NCI-H2171 treated with DMSO at 0.1 percent for 48 hours (cell line): Measurements from ENCODE around the gene C12orf60.

Source experiments
- DNase-seq: peaks from one replicate; lab custom pipeline; 2025; lab: John Stamatoyannopoulos, UW

The C12orf60 gene

DNA sequence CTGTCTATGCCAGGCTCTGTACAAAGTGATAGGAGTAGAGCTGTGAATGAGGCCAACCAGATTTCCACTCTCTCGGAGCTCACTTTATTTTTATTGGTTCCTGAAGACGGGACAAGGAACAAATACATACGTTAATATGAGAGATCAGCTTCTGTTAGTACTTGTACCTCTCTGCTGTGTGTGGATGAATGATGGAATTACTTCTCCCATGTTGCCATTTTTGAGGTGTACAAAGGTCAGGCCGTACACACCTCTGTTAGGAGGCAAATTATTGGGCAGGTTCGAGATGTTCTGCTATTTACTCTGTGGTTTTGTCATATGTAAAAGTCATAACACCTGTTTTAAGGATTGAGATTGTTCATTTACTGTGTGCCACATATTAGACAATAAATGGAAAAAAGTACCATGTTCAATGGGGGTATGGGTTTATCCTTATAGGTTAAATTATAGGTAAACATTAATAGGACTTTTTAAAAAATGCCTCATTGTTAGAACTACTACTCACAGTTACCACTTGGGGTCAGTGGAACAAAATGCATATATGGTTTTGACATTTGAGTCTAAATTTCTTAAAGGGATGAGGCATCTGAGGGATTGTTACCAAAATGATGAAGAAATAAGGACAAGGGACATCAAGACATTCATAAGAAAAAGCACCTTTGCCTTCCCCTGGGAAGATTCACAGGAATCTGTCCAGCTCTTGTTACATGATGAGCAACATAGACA is 27.1 kb upstream of the C12orf60 start:
- no peak for DNase-seq

DNA sequence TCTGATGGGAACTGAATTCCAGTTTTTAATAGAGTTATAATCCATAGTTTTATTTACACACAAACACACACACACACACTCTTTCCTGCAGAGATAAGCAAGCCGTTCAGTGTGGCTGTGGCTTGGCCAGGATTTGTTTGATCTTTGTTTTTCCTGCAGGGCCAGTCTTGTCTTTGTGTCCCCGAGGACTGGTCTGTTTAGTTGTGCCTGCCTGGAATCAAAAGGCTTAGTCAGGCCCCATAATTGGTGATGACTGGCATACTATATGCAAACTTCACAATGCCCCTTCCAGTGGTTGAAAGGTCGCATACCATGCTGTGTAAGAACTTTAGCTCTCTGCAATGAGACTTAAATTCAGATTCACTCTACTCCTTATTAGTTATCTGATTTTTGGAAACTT is 26.2 kb upstream of the C12orf60 start:
- no peak for DNase-seq

DNA sequence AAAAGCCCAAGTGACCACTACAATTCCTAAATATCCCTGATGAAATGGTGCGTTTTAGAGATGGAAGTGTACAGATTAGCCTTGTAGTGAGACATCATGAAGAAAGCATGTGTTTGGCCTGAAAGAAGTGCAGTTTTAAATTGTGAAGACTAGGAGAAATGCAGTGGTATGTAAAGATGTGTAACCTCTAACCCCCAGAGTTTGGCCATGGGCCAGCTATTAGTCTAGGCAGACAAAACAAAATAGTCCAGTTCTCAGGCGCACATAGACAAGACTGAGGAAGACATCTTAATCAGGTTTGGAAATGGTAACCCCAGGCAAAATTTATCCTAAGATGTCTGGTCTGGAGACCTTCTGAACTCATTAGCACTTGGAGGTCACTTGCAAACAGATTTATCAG is 23.6 kb upstream of the C12orf60 start:
- DNase-seq = no peak

DNA sequence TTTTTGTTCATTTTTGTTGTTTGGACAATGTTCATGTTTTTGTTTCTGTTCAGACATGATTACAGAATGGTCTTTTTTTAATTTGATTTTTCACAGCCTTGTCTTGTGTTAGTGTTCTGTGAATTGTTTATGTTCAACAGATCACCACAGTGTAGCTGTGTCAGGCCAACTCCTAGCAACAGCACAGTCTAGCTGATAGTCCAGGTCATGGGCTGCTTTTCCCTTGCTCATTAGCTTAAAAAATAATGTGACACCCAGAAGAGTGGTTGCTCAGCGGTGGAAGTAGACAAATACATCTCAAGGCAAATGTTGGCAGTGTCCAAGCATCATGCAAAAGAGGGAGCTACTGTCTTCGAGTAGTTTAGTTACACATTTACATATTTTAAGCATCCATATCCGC is 22.6 kb upstream of the C12orf60 start:
- DNase-seq = no peak

DNA sequence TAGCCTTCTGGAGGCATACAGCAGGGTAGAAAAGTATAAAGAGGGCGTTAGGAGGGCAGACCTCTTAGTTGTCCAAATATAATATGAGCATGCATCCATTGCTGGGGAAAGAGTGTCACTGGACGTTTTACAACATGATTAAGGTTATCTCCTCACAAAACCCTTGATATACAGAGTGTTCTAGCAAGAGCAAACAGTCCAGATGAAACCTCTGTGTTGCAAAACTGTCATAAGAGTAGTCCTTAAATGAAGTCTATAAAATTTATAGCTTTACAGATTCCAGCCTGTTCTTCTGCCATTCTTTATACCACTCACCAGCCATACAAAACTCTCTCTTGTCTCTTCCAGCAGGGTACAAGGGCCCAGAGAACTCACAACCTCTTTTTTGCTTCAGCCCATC is 21.9 kb upstream of the C12orf60 start:
- no peak for DNase-seq

DNA sequence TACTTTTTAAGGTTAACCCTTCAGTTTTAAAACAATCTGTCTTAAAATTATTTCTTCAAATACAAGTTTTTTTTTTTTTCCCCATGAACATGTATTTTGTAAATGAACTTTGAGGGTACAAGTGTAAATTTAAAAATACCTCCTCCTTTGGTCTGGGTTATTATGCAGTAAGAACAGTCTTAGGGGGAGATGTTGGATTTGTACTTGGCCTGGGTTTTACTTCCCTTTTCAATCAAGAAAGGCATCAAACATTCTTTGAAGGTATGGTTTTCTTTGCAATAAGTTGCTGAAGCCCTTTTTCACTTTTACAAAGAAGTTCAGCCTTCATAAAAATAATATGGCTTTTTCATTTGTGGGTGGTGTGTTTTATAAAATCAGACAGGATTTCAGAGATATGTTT is 20.7 kb upstream of the C12orf60 start:
- DNase-seq = no peak

DNA sequence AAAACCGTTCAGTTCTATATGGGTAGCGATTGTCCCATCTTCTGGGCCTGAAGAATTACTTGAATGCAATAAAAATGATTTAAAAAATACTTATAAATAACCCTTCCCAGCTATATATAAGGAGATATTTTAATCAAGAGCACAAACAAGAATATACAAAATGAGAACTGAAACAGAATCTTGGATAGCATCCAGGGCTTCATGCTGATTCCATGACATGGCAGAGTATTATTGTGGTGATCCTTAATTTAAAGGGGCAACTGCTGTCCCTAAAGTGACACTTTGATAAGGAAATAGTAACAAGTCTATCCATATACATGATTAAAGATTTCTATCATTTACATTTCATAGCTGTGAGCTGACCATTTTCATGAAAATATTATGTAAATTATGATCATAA is 19.0 kb upstream of the C12orf60 start:
- no peak for DNase-seq

DNA sequence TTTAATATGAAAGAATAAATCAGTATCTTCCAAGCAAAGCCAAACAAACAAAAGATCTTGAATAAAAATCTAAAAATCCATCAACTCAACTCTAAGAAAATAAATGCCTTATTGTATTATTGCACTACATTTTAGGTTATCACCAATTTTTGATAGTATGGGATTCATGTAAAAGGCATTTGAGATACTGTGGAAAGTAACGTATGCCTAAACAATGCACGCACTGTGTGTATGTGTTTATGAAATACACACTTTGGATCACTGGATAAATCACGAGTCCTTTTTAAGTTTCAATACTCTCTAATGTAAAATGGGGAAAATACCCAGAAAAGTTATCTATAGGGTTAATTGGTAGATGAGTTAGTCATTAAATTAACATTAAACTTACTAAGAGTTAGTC is 17.9 kb upstream of the C12orf60 start:
- no peak for DNase-seq

DNA sequence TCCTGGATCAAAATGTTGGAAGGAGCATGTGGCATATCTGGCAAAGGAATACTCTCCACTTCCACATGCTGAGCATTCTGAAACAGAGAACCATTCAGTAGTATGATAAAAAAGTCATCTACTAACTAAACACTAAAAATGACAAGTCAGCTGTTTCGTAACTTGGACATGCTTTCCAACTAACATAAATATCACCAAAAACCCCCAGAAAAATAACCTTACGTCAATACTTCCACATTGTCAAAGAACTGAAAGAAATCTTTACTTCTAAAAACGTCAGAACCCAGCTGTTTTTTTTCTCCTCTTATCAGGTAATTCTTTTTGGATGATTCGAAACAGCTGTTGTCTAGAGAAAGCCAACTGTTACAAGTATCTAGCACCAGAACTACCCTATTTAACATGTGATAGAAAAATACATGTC is 8.4 kb upstream of the C12orf60 start:
- DNase-seq = no peak

DNA sequence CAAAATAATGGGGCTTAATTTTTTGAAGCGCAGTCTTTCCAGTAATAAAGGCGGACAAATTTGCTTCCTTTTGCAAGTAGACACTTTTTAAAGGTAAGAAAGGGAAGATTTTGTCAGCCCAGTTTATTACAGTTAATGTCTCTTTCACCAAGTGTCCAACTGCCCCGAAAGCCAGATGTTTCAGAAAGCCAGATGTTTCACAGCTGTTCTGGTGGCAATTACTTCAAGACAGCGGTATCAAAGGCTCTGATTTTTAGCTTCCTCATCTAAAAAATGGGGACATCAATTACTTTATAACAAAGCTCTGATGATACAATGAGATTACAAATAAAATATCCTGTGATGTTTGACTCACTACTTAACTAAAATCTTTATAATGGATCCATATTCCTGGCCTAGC is 1.2 kb upstream of the C12orf60 start:
- no peak for DNase-seq

DNA sequence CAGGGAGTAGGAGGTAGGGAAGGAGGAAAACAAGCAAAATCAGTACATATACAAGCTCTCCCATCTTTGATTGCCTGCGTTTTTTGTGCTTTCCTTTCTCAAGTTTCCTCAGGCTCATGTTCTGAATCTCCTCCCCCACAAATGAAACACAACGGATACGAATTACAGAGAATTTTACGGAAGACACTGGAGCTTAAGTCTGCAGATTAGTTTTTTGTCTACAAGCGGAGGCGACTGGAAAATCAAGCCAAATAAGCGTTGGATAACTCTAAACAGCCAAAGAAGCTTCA is 804 bp upstream of the C12orf60 start:
- peak; percentile 5 for DNase-seq

DNA sequence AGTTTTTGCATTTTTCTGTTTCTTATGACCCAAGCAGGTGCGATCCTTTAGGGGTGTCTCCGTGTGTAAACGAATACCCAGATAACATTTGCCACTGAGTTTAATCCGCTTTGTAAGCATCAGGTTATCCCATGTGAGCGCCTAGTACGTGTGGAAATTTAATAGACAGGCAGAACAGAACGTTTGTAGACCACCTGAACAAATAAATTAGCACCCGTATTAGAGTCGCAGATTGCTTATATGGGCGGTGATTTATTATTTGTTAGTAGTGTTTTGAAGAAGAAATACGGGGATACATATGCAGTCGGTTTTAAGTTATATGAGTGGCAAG is 325 bp downstream of the C12orf60 start:
- DNase-seq = no peak

DNA sequence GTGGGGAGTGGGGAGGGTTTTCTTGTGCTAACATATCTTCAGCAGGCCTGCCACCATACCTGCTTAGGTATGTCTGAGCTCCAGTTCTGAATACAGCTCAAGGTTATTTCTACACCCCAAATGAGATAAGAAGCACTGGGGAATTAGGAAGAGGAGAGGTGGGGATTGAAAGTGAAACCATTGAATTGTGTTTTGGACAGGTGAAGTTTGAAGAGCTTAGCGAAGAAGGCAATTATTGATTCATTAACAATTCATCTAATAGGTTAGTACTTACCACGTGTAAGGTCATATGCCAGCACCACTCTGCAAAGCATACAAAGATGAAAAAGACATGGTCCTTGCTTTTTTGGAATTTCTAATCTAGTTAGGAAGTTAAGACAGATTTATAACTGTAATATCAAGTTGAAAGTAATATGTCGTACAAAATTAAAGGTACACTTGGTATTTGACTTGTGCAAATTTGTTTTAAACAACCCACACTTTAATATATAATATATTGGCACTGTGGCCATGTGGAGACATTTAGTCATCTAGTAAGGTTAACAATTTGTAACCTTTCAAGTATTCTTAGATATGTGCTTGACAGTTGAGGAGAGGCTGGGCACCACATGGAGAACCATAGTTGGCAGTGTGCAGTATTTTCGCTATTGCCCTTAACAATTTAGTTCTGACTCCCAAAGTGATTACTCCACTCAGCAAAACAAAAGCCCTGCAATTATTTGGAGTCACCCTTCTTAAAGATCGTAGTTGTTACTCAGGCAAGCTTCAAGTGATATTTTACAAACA is 6.9 kb downstream of the C12orf60 start:
- DNase-seq = no peak

DNA sequence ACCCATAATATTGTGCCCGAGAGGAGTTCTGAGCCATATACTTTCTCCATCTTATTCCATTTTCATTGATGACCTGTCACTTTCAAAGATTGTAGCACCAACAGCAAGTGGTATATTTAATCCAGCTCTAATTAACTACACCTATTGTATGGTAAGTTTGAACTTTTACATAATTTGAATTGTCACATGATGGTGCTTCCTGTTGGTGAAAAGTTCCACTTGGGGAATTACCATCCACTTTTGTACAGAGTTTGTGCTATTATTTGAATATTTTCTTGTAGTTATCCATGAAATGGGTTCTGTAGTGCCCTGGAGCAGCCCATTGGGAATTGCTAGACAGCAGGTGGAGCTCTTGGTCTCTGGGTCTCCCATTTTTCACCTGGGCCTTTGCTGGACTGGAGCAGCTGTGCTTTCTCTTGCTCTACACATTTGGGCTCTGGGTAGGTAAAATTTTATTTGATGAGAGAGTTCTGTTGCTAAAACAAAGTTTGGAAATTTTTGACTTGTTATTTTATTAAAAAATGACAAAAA is 7.5 kb downstream of the C12orf60 start:
- peak; percentile 25 for DNase-seq

DNA sequence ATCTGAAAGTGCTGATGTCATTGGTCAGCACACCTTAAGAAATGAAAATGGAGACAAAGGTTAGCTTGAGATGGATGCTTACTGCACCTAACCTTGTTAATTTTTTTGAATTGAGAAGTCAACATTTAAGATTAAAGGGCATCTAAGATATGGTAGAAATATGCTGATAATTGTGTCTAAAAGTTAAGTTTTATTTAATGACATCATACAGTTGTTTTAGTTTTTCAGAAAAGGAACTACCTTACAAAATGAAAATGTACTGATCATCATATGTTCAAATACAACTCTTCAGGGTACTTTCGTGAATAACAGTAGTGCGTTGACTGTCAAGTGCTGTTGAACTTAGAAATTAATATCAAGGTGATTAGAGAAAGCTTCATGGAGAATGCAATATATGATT is 8.0 kb downstream of the C12orf60 start:
- no peak for DNase-seq

DNA sequence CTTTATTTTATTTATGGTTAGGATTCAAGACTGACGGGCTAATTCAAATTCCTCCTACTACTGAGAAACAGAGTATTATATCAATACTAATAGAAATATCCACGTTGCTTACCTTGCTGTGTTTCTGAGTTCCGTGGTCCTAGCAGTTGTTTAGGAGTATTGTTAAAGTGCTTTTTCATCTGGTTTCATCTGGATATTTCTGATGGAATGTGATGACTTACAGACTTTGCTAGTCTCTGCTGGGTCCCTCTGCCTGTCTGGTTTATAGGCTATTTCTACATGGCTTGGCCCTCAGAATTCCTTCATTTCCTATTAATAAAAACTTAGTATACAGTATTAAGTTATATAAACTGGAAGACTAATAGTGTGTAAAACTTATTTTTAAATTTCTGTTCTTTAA is 10.5 kb downstream of the C12orf60 start, which contains the start of gene SMCO3:
SMCO3 (minus strand) TSS at position 169 of the 400 bp plus-strand sequence. CDS start 7,502 bp downstream, outside the sequence.
- no peak for DNase-seq

DNA sequence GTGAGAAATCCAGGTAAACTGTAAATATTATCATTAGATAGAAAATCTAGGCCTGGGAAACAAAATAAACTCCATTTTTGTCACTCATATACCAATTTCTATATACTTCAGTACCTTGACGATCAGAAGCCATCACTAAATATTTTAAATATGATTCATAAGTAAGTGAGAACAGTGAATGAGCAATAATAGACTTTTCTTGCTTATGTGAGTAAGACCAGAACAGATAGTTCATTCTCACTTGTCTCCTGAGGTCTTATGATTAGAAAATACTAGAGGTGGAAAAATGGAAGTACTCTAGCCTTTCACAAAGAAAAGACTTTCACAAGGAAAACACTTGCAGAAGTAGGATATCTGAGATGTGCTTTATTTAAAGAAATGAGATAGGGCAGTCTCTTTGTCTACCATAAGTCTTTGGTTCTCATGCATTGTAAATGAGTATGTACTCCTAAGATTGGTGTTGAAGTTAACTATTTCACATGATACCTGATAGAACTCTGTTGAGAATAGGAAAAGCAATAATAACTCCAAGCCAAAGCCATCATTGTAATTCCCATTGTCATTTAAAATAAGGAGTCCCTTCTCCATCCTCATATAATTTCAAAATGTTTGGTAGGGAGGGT is 20.7 kb downstream of the C12orf60 start:
- no peak for DNase-seq

DNA sequence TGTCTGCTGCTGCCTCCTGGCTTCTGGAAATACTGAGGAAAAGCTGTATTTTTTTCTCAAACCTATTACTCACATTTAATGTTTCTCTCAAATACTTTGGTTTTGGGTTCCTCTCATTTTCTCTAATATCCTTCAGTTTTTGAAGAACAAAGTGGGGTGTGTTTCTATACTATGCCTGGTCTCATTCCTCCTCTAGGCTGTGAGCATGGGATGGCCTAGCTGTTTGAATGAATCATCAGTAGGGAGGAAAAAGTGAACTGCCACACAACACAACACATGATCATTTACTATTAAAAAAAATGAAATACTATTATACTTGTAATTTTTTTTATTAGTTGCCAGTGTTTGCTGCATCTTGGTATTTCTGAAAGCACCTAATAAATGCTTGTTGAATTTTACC is 21.8 kb downstream of the C12orf60 start:
- no peak for DNase-seq

DNA sequence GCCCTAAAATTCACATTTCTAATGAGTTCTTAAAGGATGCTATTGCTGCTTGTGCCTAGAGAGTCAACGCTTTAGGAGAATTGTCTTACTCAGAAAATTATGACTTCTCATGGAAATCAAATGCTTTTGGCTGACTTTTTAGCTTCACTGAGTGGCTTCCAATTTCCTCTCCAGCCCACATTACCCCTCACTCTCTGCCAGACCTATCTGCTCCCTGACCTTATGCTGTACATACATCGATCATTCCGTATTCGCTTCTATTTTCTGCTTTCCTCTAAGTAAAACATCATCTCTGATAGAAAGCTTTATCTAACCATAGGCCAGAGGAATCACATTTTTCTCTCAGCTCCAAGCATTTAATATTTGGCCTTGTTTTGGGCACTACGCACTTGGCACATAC is 23.0 kb downstream of the C12orf60 start:
- DNase-seq = no peak

DNA sequence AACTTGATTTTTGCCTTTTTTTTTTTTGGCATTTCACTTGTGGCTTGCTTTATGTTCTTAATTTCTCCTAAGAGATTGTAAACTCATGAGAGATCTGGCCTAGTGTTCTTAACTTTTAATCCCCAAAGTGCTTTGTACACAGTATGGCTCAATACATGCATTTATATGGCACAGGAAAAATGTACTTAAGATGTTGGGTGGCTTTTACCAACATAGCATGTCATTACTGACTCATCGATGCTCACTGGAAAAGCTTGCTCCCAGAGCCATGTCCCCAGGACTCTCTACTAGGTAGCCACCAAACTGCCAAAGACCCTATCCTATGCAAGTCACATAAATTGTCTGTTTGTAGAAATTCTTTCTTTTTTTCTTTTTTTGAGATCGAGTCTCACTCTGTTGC is 23.6 kb downstream of the C12orf60 start:
- no peak for DNase-seq

DNA sequence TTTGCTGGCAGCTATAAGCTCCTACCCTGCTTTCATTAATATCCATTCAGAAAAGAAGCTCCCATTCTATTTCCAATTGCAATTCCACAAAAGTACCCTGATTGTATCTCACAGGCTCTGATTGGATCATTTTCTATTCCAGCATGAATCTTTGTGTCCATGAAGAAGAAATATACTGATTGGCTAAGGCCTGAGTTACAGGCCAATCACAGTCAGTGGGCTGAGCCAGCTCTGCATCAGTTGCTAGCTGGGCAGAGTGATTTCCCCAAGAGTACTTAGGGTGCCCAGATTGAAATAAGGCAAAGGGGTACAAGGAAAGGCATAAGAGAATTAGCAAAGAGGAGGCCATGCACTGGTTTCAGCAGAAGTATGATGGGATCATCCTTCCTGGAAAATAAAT is 25.4 kb downstream of the C12orf60 start:
- no peak for DNase-seq

DNA sequence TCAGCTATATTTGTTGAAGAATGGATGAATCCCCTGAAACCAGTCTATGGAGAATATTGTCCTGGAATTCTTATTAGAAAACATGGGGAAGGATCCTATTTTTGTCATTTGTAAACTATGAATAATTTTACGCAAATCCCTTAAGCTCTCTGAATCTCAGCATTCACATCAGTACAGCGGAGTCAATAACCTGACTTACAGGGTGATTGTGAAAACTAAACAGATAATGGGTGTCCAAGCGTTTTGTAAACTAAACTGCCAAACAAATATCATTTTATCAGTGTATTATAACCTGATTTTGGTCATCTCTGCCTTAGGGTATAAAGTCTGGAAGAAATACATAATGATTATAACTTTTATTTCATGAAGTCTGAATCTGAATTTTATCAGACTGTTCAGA is 29.9 kb downstream of the C12orf60 start:
- no peak for DNase-seq

DNA sequence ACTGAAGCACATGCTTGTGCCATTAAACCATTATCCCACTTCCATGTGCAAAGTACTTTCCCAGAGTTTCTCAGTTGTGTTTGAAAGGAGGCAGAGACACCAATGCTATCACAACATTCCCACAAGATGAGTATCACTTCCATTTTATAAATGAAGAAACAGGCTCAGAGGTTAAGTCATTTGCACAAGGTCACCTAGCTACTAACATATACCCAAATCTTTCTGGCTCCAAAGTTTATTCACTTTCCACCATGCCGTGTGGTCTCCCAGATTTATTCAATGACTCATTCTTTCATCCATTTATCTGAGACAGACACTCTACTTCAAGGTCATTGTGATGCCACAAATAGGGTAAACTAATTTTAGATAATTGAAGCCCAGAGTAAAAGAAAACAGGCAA is 30.5 kb downstream of the C12orf60 start:
- no peak for DNase-seq
